Measurements from ENCODE around the gene ITGA7.

Gene ITGA7

GRCh38 chr12:55647027-55647426 lies 60.7 kb downstream of the ITGA7 start:
- no peak for DNase-seq (ENCODE audit: low read depth in 2 of 2)

DNA sequence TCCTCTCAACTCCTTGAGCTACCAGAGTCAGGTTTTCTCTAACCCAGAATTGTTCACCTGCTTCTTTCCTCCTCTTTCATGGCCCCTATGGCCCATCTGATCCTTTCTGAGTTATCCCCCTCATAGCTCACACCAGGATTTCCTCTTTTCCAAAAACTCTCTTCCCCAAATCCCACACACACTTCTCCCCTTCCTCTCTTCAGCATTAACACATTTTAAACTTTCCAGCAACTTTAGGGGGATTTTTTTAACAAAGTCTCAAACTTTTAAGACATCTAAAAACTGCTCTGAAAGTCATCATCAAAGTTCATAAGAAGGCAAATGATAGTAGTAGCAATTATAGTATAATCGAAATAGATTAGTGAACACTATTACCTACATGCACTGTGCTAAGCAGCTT lies 63.1 kb downstream of the ITGA7 start:
- DNase-seq (ENCODE audit: low read depth in 2 of 2) = no peak

GRCh38 chr12:55642669-55643068 lies 65.0 kb downstream of the ITGA7 start:
- no peak for DNase-seq (ENCODE audit: low read depth in 2 of 2)

DNA sequence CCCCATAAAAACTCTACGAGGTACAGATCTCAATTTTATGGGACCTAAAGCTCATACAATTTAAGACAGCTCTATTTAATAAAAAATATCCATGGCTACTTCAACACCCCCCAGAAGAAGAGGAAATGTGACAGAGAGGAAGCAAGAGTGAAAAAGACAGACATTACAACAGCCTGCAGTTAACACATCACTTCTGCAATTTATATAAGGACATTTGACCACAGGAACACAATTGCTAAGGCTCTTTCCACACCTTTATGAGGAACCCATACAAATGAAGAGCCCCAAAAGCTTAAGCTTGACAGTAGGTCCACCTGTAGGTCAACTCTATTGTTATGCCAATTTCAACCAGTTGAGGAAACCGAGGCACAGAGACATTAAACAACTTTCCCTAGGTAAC lies 65.4 kb downstream of the ITGA7 start:
- no peak for DNase-seq (ENCODE audit: low read depth in 2 of 2)

- DNase-seq (ENCODE audit: low read depth in 2 of 2) = no peak
Observed at GRCh38 chr12:55641595-55641994, 66.1 kb downstream of the ITGA7 start.

- DNase-seq (ENCODE audit: low read depth in 2 of 2) = no peak
Observed at GRCh38 chr12:55637467-55637866, 70.2 kb downstream of the ITGA7 start.

GRCh38 chr12:55636853-55637252 lies 70.9 kb downstream of the ITGA7 start, which contains the start of gene OR10P1:
OR10P1 (plus strand) TSS chr12:55636892; CDS start chr12:55636892, 0 bp downstream.
- DNase-seq (ENCODE audit: low read depth in 2 of 2) = no peak

- DNase-seq (ENCODE audit: low read depth in 2 of 2) = no peak
Observed at GRCh38 chr12:55636116-55636655, 71.5 kb downstream of the ITGA7 start.
